KMS-11 (cell line): Measurements from ENCODE around the gene ITGA11.

ENCODE experiments used
- H2AFZ ChIP-seq: fragments of 200-600 bp; sonication (generic); 2 replicates; pipeline ENCODE4 v1.6.1; 2016; ENCODE audit warnings: antibody characterized with exemption, mixed run types, low read depth
- H3K27ac ChIP-seq: fragments of 200-600 bp; sonication (generic); 2 replicates; pipeline ENCODE4 v1.6.1; 2016; ENCODE audit warnings: mild to moderate bottlenecking, mixed run types
- H3K27me3 ChIP-seq: fragments of 200-600 bp; sonication (generic); 2 replicates; pipeline ENCODE4 v1.6.1; 2017; ENCODE audit warnings: mild to moderate bottlenecking, low read depth, mixed run types, moderate library complexity; ENCODE audit not compliant: insufficient read depth
- H3K36me3 ChIP-seq: fragments of 200-600 bp; sonication (generic); 2 replicates; pipeline ENCODE4 v1.6.1; 2017; ENCODE audit warnings: mild to moderate bottlenecking, mixed run types; ENCODE audit not compliant: insufficient read depth
- H3K4me1 ChIP-seq: fragments of 200-600 bp; sonication (generic); 2 replicates; pipeline ENCODE4 v1.6.1; 2016; ENCODE audit warnings: mild to moderate bottlenecking, low read depth, mixed run types; ENCODE audit not compliant: poor library complexity, severe bottlenecking
- H3K4me2 ChIP-seq: fragments of 200-600 bp; sonication (generic); 2 replicates; pipeline ENCODE4 v1.7.0; 2016; ENCODE audit warnings: mild to moderate bottlenecking, mixed run types
- H3K4me3 ChIP-seq: fragments of 200-600 bp; sonication (generic); IDR thresholded peaks from 2 replicates; pipeline ENCODE4 v1.6.1; 2017; ENCODE audit warnings: low read depth, low read length, mixed read lengths; ENCODE audit not compliant: insufficient read depth
- H3K79me2 ChIP-seq: fragments of 200-600 bp; sonication (generic); 2 replicates; pipeline ENCODE4 v1.6.1; 2016; ENCODE audit warnings: low read depth, mixed run types; ENCODE audit not compliant: insufficient read depth
- H3K9ac ChIP-seq: fragments of 200-600 bp; sonication (generic); 2 replicates; pipeline ENCODE4 v1.6.1; 2016; ENCODE audit warnings: mild to moderate bottlenecking, mixed run types
- H4K20me1 ChIP-seq: fragments of 200-600 bp; sonication (generic); 2 replicates; pipeline ENCODE4 v1.6.1; 2016; ENCODE audit warnings: mild to moderate bottlenecking, mixed run types; ENCODE audit not compliant: insufficient read depth
- CTCF ChIP-seq: fragments of 200-600 bp; sonication (generic); conservative IDR thresholded peaks from 2 replicates; pipeline ENCODE4 v1.6.1; 2017; ENCODE audit warnings: low read depth, mild to moderate bottlenecking, antibody characterized with exemption, low read length, moderate library complexity, mixed read lengths

ITGA11 gene

DNA sequence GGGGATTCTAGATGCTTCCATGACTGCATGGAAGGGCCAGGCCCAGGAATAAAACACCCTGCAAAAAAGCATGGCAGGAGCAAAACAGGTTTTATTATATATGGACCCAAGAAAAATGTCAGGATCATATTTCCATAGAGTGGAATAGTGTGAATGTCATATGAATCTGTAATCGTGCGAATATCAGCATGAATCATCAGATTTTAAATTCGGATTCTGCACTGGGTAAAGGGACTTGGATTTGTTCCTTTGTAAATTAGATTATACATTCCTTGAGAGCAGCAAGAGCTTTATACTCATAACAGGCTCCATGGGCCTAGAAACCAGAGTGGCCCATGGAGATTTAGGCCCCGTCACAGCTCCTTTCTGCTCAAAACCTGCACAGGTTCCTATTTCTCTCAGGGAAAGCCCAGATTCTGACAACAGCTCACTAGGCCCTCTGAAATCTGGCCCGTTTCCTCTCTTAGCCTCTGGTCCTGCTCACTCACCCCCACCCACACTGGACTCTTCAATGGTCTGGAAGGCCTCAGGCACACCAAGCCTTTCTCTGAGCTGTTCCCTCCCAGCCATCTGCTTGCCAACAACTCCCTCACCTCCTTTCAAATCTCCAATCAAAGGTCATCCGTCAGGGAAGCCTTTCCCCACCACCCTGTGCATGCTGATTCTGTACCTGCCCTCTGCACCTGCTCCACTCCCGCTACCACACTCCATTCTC lies 78.4 kb downstream of the ITGA11 start:
- Histone ChIP-seq H3K4me1 (no peaks in the 10 kb centered on the region), H3K4me3 (no peak overlapping the region), H3K4me2 (no peak overlapping the region), H3K36me3 (no peaks in the 10 kb centered on the region), H4K20me1 (no peaks in the 10 kb centered on the region), H2AFZ (no peak overlapping the region), H3K27ac (no peak overlapping the region), H3K27me3 (no peaks in the 10 kb centered on the region), H3K79me2 (no peaks in the 10 kb centered on the region), H3K9ac (no peak overlapping the region)
- TF ChIP-seq CTCF, result no peak

DNA sequence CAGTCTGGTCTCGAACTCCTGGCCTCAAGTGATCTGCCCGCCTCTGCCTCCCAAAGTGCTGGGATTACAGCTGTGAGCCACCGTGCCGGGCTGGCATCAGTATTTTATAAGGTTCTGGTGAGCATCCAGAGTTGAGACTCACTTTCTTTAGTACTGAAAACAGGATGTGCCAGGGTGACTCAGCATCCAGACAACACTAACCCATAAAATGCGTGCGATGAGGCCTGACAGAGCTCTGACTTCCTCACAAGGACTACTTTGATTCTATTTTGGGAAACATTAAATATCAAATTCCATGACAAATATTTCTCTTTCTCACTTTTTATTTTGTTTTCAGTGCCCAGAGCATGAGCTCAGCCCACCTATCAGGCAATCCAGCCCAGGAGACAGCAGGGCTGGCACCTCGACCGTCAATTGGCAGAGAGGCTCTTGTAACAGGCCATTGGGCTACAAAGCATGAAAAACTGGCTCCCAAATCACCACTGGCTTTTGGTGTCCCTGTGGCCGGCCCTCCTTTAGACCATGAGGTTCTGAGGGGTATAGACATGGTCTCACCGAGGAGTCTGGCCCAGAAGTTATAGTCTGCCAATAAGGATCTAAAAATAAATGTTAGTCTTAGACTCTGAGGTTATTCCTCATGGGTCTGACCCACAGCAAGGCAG lies 79.4 kb downstream of the ITGA11 start:
- Histone ChIP-seq H3K27ac (no peak overlapping the region), H3K9ac (no peak overlapping the region), H3K36me3 (no peaks in the 10 kb centered on the region), H3K79me2 (no peaks in the 10 kb centered on the region), H3K4me1 (no peaks in the 10 kb centered on the region), H3K4me3 (no peak overlapping the region), H4K20me1 (no peaks in the 10 kb centered on the region), H3K27me3 (no peaks in the 10 kb centered on the region), H3K4me2 (no peak overlapping the region), H2AFZ (no peak overlapping the region)
- TF ChIP-seq CTCF, result no peak

DNA sequence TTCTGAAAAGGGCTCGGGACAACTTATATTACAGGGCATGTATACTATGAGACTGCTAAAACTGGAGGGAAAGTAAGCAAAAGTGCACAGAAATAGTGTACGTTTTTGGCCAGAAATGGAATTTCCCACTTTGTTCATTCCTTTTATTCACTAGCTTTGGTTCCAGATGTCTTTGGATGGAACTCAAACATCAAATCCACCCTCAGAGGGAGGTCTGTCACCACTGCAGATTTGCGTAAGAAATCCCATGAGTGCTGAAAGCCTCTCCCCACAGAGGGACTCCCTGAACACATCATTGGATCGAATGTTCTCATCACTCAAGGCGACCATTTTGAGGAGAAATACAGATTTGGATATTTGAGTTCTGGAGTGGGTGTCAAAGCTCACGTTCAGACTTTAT lies 82.8 kb downstream of the ITGA11 start:
- TF ChIP-seq CTCF, result no peak

DNA sequence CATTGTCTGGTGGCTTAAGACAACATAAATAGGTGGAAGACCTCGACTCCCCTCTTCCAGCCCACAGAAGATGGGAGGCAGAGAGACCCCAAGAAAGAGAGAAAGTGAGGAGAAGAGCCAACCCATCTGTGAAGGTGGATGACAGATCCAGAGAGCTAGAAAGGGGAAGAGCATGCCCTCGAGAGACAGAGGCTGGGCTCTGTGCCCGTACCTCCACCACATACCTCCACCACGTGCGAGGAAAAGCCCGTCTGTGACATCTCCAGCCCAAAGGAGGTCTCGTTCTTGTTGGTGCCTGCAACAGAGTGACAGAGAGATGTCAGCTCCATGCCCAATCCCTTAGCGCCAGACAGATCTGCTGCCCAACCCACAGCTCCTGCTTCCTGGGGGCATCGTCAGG lies 83.4 kb downstream of the ITGA11 start:
- Histone ChIP-seq H3K27me3 (no peaks in the 10 kb centered on the region), H3K27ac (no peak overlapping the region), H3K36me3 (no peaks in the 10 kb centered on the region), H3K4me3 (no peak overlapping the region), H3K9ac (no peak overlapping the region), H4K20me1 (no peaks in the 10 kb centered on the region), H3K4me2 (no peak overlapping the region), H3K79me2 (no peaks in the 10 kb centered on the region), H2AFZ (no peak overlapping the region), H3K4me1 (no peaks in the 10 kb centered on the region)
- TF ChIP-seq CTCF, result no peak

More for the DNA sequence above, 82.8 kb downstream of the ITGA11 start:
- H3K79me2 ChIP-seq, result no peaks in the 10 kb centered on the region
- no peak overlapping the region for H2AFZ ChIP-seq
- no peak overlapping the region for H3K4me3 ChIP-seq
- H4K20me1 ChIP-seq, result no peaks in the 10 kb centered on the region
- H3K27ac ChIP-seq, result no peak overlapping the region
- H3K9ac ChIP-seq, result no peak overlapping the region
- no peak overlapping the region for H3K4me2 ChIP-seq
- no peaks in the 10 kb centered on the region for H3K36me3 ChIP-seq
- H3K4me1 ChIP-seq, result no peaks in the 10 kb centered on the region
- H3K27me3 ChIP-seq, result no peaks in the 10 kb centered on the region
